Measurements from ENCODE around the gene PTPRO. TPM values are rescaled to one million over a fixed set of nuclear protein-coding genes. Genes with fewer than 3 reads are reported as not detected.

Gene PTPRO
- total RNA-seq, 1 donor from 2014 or later: 5.8 TPM

- Histone ChIP-seq H3K27ac (no peak overlapping the region), H3K9ac (no peak overlapping the region), H3K36me3 (no peaks in the 10 kb centered on the region), H3F3A (ENCODE audit: low read depth) (no peaks in the 10 kb centered on the region), H2AFZ (replicated peaks) (no peak overlapping the region), H3K9me3 (ENCODE audit: low read depth) (no peaks in the 10 kb centered on the region), H3K4me3 (no peak overlapping the region), H3K79me2 (ENCODE audit: low read depth) (no peaks in the 10 kb centered on the region), H4K20me1 (ENCODE audit: low read depth) (no peaks in the 10 kb centered on the region), H3K4me2 (no peak overlapping the region), H3K27me3 (no peaks in the 10 kb centered on the region), H3K4me1 (peaks cover 5% of the 10 kb centered on the region)
- no peak for TF ChIP-seq EZH2 (IDR thresholded peaks at IDR 0.05)
- TF ChIP-seq, protein P1, sequence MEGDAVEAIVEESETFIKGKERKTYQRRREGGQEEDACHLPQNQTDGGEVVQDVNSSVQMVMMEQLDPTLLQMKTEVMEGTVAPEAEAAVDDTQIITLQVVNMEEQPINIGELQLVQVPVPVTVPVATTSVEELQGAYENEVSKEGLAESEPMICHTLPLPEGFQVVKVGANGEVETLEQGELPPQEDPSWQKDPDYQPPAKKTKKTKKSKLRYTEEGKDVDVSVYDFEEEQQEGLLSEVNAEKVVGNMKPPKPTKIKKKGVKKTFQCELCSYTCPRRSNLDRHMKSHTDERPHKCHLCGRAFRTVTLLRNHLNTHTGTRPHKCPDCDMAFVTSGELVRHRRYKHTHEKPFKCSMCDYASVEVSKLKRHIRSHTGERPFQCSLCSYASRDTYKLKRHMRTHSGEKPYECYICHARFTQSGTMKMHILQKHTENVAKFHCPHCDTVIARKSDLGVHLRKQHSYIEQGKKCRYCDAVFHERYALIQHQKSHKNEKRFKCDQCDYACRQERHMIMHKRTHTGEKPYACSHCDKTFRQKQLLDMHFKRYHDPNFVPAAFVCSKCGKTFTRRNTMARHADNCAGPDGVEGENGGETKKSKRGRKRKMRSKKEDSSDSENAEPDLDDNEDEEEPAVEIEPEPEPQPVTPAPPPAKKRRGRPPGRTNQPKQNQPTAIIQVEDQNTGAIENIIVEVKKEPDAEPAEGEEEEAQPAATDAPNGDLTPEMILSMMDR (IDR thresholded peaks at IDR 0.05): no peak
- no peak for TF ChIP-seq EZH2phosphoT487 (IDR thresholded peaks at IDR 0.05)
- Mint-ChIP-seq H3K9me3 (peaks cover 12% of the 10 kb centered on the region), H3K36me3 (peaks cover 3% of the 10 kb centered on the region), H3K27me3 (ENCODE audit: insufficient read depth, low read depth) (peaks cover 5% of the 10 kb centered on the region), H3K4me3 (no peak overlapping the region), H3K27ac (no peak overlapping the region), H3K4me1 (peaks cover 15% of the 10 kb centered on the region)
- DNase-seq (ENCODE audit: low spot score): no peak
Measured at GRCh38 chr12:15515010-15515409, 192.7 kb downstream of the PTPRO start.

DNA sequence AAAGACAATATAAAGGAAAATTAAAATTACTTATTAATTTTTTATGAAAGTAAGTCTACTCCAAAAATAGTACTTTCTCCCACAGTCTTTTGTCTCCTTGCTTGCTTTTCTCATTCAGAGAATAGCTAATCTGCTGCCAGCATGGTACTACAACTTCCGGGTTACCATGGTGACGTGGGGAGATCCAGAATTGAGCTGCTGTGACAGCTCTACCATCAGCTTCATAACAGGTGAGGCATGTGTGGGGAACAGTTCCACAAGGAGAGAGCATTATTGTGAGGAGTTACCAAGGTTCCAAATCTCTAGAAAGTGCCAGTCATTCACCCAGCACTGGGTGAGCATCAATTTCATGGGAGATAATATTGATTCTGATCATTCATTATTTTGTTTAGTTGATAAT is 197.8 kb downstream of the PTPRO start:
- H3K9ac ChIP-seq: no peak overlapping the region
- DNase-seq (ENCODE audit: low spot score): peak; percentile 45
- H3K9me3 Mint-ChIP-seq: peaks cover 12% of the 10 kb centered on the region
- H4K20me1 ChIP-seq (ENCODE audit: low read depth): no peaks in the 10 kb centered on the region
- H3K4me2 ChIP-seq: no peak overlapping the region
- H3K36me3 ChIP-seq: no peaks in the 10 kb centered on the region
- no peak overlapping the region for H3K27ac ChIP-seq
- peaks cover 5% of the 10 kb centered on the region for H3K4me1 ChIP-seq
- H3K36me3 Mint-ChIP-seq: peaks cover 3% of the 10 kb centered on the region
- H3K79me2 ChIP-seq (ENCODE audit: low read depth): no peaks in the 10 kb centered on the region
- H3K27me3 ChIP-seq: no peaks in the 10 kb centered on the region
- H2AFZ ChIP-seq (replicated peaks): no peak overlapping the region
- no peak overlapping the region for H3K4me3 Mint-ChIP-seq
- TF ChIP-seq EZH2phosphoT487 (IDR thresholded peaks at IDR 0.05) (no peak), EZH2 (IDR thresholded peaks at IDR 0.05) (no peak)
- TF ChIP-seq, protein P1 (IDR thresholded peaks at IDR 0.05): no peak
- H3K4me3 ChIP-seq: no peak overlapping the region
- no peaks in the 10 kb centered on the region for H3F3A ChIP-seq (ENCODE audit: low read depth)
- peaks cover 21% of the 10 kb centered on the region for H3K4me1 Mint-ChIP-seq
- H3K27me3 Mint-ChIP-seq (ENCODE audit: insufficient read depth, low read depth): peaks cover 2% of the 10 kb centered on the region
- no peaks in the 10 kb centered on the region for H3K9me3 ChIP-seq (ENCODE audit: low read depth)
- H3K27ac Mint-ChIP-seq: no peak overlapping the region

GRCh38 chr12:15520844-15521243 is 198.5 kb downstream of the PTPRO start:
- Histone ChIP-seq H3K27ac (no peak overlapping the region), H3K4me1 (peaks cover 5% of the 10 kb centered on the region), H3F3A (ENCODE audit: low read depth) (no peaks in the 10 kb centered on the region), H3K4me2 (no peak overlapping the region), H3K9me3 (ENCODE audit: low read depth) (no peaks in the 10 kb centered on the region), H3K27me3 (no peaks in the 10 kb centered on the region), H3K79me2 (ENCODE audit: low read depth) (no peaks in the 10 kb centered on the region), H2AFZ (replicated peaks) (no peak overlapping the region), H3K4me3 (no peak overlapping the region), H3K36me3 (no peaks in the 10 kb centered on the region), H3K9ac (no peak overlapping the region), H4K20me1 (ENCODE audit: low read depth) (no peaks in the 10 kb centered on the region)
- Mint-ChIP-seq H3K4me1 (peaks cover 21% of the 10 kb centered on the region), H3K36me3 (peaks cover 3% of the 10 kb centered on the region), H3K9me3 (peaks cover 12% of the 10 kb centered on the region), H3K4me3 (no peak overlapping the region), H3K27me3 (ENCODE audit: insufficient read depth, low read depth) (peaks cover 5% of the 10 kb centered on the region), H3K27ac (no peak overlapping the region)
- no peak for DNase-seq (ENCODE audit: low spot score)
- TF ChIP-seq, protein P1 (IDR thresholded peaks at IDR 0.05): no peak
- TF ChIP-seq EZH2phosphoT487 (IDR thresholded peaks at IDR 0.05) (no peak), EZH2 (IDR thresholded peaks at IDR 0.05) (no peak)
